Activated CD4-positive, alpha-beta T cell treated with anti-CD3 and anti-CD28 coated beads, Interleukin-2, amount 10 ng/mL, durations not matched to agents 24 days and 14 days (primary cell): ENCODE data around the gene CST9. TPM values are rescaled to one million over a fixed set of nuclear protein-coding genes. Genes with fewer than 3 reads are reported as not detected.

Experiments
- DNase-seq: peaks from one replicate; pipeline ENCODE4 v3.0.0; 2022
- H3K27ac Mint-ChIP-seq: one replicate; pipeline ENCODE4 v1.8.0; 2022; ENCODE audit warnings: mild to moderate bottlenecking, mixed read lengths
- H3K27me3 Mint-ChIP-seq: one replicate; pipeline ENCODE4 v1.8.0; 2022; ENCODE audit warnings: mixed read lengths
- H3K36me3 Mint-ChIP-seq: one replicate; pipeline ENCODE4 v1.8.0; 2022; ENCODE audit warnings: low read depth, mild to moderate bottlenecking, mixed read lengths
- H3K4me1 Mint-ChIP-seq: one replicate; pipeline ENCODE4 v1.8.0; 2021; ENCODE audit warnings: mixed read lengths
- H3K4me3 Mint-ChIP-seq: one replicate; pipeline ENCODE4 v1.8.0; 2022; ENCODE audit warnings: mild to moderate bottlenecking, moderate library complexity, mixed read lengths
- H3K9me3 Mint-ChIP-seq: one replicate; pipeline ENCODE4 v1.8.0; 2021; ENCODE audit warnings: mixed read lengths
- intact Hi-C: fragments of 100-400 bp; cut with micrococcal nuclease; formaldehyde crosslinking; loops from one replicate; pipeline ENCODE4 v1.15.1; 2023
- total RNA-seq: library from RNA; stranded (reverse); gene quantifications from 2 replicates; pipeline ENCODE4 v1.2.3, GENCODE V29; 2022

Gene CST9
- total RNA-seq, 1 donor from 2014 or later: not detected

GRCh38 chr20:23632711-23633573 is 27.2 kb upstream of the CST9 start:
- Mint-ChIP-seq H3K27ac (no peak overlapping the region), H3K9me3 (no peaks in the 10 kb centered on the region), H3K4me3 (no peak overlapping the region), H3K4me1 (peaks cover 7% of the 10 kb centered on the region), H3K36me3 (no peaks in the 10 kb centered on the region), H3K27me3 (peaks cover 13% of the 10 kb centered on the region)
- intact Hi-C loops: no loop called here
- DNase-seq: no peak

- no peaks in the 10 kb centered on the region for H3K36me3 Mint-ChIP-seq
- no peaks in the 10 kb centered on the region for H3K9me3 Mint-ChIP-seq
- peaks cover 6% of the 10 kb centered on the region for H3K4me1 Mint-ChIP-seq
- intact Hi-C loops: no loop called here
- H3K4me3 Mint-ChIP-seq: no peak overlapping the region
- peaks cover 12% of the 10 kb centered on the region for H3K27me3 Mint-ChIP-seq
- no peak overlapping the region for H3K27ac Mint-ChIP-seq
- no peak for DNase-seq
Measured at GRCh38 chr20:23631981-23632710, 26.4 kb upstream of the CST9 start.

- H3K4me1 Mint-ChIP-seq: no peaks in the 10 kb centered on the region
- H3K36me3 Mint-ChIP-seq: no peaks in the 10 kb centered on the region
- no peak overlapping the region for H3K4me3 Mint-ChIP-seq
- no peak overlapping the region for H3K27ac Mint-ChIP-seq
- intact Hi-C loops: no loop called here
- DNase-seq: no peak
- no peaks in the 10 kb centered on the region for H3K9me3 Mint-ChIP-seq
- peaks cover 8% of the 10 kb centered on the region for H3K27me3 Mint-ChIP-seq
Measured at GRCh38 chr20:23631226-23631822, 25.6 kb upstream of the CST9 start.

- no peaks in the 10 kb centered on the region for H3K36me3 Mint-ChIP-seq
- H3K27ac Mint-ChIP-seq: no peak overlapping the region
- intact Hi-C loops: no loop called here
- no peak overlapping the region for H3K4me3 Mint-ChIP-seq
- peaks cover 4% of the 10 kb centered on the region for H3K27me3 Mint-ChIP-seq
- no peak for DNase-seq
- H3K9me3 Mint-ChIP-seq: no peaks in the 10 kb centered on the region
- no peaks in the 10 kb centered on the region for H3K4me1 Mint-ChIP-seq
Measured at GRCh38 chr20:23630392-23630849, 24.7 kb upstream of the CST9 start.

DNA sequence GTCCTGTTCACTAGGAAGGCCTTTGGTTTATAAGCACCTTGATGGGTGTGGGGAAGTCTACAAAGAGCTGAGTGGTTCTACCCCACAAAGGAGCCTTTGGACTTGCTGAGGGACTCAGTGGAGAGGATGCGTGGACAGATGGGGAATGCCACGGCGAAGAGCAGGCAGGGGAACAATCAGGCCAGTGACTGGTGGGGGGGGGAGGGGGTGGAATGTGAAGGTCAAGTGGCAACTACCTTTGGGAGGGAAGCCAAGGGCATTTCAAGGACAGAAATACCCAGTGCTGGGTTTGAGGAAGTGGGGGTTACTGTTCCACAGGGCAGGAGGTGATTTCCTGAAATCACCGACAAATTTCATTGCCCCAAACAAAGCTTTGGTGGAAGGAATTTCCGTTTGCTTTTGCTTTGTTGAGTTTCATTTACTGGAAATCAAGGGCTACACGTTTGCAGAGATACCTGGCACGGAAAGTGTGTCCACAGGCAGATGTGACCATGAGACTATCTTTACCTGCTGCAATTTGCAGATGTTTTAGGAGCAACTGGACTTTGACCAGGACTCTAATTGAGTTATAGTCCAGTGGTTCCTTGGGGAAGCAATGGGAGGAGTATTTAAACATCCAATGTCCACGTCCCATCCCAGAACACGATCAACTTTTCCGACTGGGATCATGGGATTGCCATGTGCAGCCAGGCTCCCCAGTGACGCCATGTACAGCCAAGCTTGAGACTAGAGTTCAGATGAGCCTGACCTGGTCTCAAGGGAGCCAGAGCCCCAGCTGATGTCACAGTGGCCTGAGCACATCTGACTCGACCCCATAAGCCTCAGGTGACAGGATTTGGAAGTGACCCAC is 24.1 kb upstream of the CST9 start:
- Mint-ChIP-seq H3K36me3 (no peaks in the 10 kb centered on the region), H3K4me3 (no peak overlapping the region), H3K9me3 (no peaks in the 10 kb centered on the region), H3K4me1 (no peaks in the 10 kb centered on the region), H3K27ac (no peak overlapping the region), H3K27me3 (peaks cover 5% of the 10 kb centered on the region)
- no peak for DNase-seq
- intact Hi-C loops: no loop called here

DNA sequence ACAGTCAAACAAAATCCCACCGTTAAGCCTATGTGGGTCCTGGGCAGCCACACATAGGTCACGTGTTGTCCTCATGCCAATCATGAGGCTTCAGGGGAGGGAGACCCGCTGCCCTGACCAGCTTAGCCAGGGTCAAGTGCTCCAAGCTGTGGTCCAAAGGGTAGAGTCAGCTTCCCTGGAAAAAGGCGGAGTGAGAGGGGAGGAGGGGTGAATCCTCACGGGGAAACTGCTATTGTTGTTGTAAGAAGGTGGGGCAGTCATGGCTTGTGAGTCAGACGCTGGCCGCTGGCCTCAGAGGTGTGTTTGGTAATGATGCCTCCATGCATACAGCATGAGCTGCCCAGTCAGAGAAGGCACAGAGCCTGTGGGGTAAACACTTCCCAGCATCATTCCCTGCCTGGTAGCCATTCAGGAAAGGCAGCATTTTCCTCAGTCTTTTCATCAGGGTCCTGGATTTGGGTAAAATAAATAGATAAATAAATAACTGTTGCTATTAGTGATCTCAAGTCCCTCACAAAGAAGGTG is 23.4 kb upstream of the CST9 start:
- H3K27ac Mint-ChIP-seq: no peak overlapping the region
- no peak for DNase-seq
- H3K4me1 Mint-ChIP-seq: peaks cover 3% of the 10 kb centered on the region
- peaks cover 10% of the 10 kb centered on the region for H3K27me3 Mint-ChIP-seq
- no peak overlapping the region for H3K4me3 Mint-ChIP-seq
- intact Hi-C loops: no loop called here
- no peaks in the 10 kb centered on the region for H3K9me3 Mint-ChIP-seq
- H3K36me3 Mint-ChIP-seq: no peaks in the 10 kb centered on the region

DNA sequence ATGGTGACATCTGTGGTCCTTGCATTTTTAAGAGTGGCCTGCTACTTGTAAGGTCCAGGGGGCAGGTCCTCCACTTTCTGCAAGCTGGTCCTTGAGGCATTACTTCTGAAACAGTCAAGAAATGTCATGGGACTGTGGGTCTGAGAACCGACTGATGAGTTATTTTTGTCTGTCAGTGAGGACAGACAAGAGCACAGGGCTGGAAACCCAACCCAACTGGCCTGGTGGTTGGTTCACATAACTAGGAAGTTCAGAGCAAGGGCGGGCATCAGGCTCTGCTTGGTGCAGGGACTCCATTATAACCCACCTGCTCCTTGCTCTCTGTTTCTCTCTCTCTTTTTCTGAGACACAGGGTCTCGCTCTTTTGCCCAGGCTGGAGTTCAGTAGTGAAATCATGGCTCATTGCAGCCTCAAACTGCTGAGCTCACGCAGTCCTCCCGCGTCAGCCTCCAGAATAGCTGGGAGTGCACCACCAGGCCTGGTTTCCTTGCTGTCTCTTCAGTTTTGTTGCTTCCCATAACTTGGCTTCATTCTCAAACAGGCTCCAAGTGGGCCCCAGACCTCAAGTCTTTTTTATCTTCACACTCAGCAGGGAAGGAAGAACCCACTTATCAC is 22.8 kb upstream of the CST9 start:
- H3K4me3 Mint-ChIP-seq: no peak overlapping the region
- no peaks in the 10 kb centered on the region for H3K36me3 Mint-ChIP-seq
- intact Hi-C loops: no loop called here
- no peak for DNase-seq
- H3K9me3 Mint-ChIP-seq: no peaks in the 10 kb centered on the region
- peaks cover 10% of the 10 kb centered on the region for H3K27me3 Mint-ChIP-seq
- peaks cover 3% of the 10 kb centered on the region for H3K4me1 Mint-ChIP-seq
- no peak overlapping the region for H3K27ac Mint-ChIP-seq

GRCh38 chr20:23627501-23627900 is 21.8 kb upstream of the CST9 start:
- H3K4me1 Mint-ChIP-seq: peaks cover 4% of the 10 kb centered on the region
- no peak overlapping the region for H3K4me3 Mint-ChIP-seq
- H3K27ac Mint-ChIP-seq: no peak overlapping the region
- intact Hi-C loops: no loop called here
- DNase-seq: no peak
- no peaks in the 10 kb centered on the region for H3K36me3 Mint-ChIP-seq
- H3K27me3 Mint-ChIP-seq: peaks cover 10% of the 10 kb centered on the region
- no peaks in the 10 kb centered on the region for H3K9me3 Mint-ChIP-seq

GRCh38 chr20:23626040-23626620 is 20.4 kb upstream of the CST9 start:
- no peaks in the 10 kb centered on the region for H3K9me3 Mint-ChIP-seq
- no peaks in the 10 kb centered on the region for H3K36me3 Mint-ChIP-seq

GRCh38 chr20:23625236-23625964 is 19.7 kb upstream of the CST9 start:
- Mint-ChIP-seq H3K27me3 (peaks cover 10% of the 10 kb centered on the region), H3K9me3 (no peaks in the 10 kb centered on the region), H3K36me3 (no peaks in the 10 kb centered on the region), H3K4me1 (peaks cover 4% of the 10 kb centered on the region), H3K4me3 (no peak overlapping the region), H3K27ac (no peak overlapping the region)
- DNase-seq: no peak
- intact Hi-C loops: no loop called here

More at GRCh38 chr20:23626040-23626620, 20.4 kb upstream of the CST9 start:
- Mint-ChIP-seq H3K27me3 (peaks cover 10% of the 10 kb centered on the region), H3K4me3 (no peak overlapping the region), H3K27ac (no peak overlapping the region), H3K4me1 (peaks cover 4% of the 10 kb centered on the region)
- DNase-seq: no peak
- intact Hi-C loops: no loop called here

- no peaks in the 10 kb centered on the region for H3K9me3 Mint-ChIP-seq
Measured at GRCh38 chr20:23624324-23624691, 18.6 kb upstream of the CST9 start.

DNA sequence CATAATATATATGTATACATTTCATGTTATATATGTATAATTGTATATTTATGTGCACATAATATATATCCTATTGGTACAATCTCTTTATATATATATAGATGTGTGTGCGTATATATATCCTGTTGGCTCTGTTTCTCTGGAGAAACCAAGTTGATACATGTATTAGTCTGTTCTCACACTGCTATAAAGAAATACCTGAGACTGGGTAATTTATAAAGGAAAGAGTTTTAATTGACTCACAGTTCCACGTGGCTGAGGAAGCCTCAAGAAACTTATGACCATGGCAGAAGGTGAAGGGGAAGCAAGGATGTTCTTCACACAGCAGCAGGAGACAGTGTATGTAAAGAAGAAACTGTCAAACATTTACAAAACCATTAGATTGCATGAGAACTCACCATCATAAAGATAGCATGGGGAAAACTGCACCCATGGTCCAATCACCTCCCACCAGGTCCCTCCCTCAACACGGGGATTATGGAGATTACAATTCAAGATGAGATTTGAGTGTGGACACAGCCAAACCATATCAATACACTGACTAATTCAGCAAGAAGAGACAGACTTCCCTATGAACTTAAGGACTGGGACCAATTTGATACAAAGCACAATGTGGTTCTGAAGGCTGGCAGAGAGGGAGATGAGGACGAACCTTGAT is 18.1 kb upstream of the CST9 start:
- no peaks in the 10 kb centered on the region for H3K36me3 Mint-ChIP-seq
- no peak for DNase-seq
- H3K4me1 Mint-ChIP-seq: peaks cover 4% of the 10 kb centered on the region
- no peak overlapping the region for H3K4me3 Mint-ChIP-seq
- peaks cover 17% of the 10 kb centered on the region for H3K27me3 Mint-ChIP-seq
- H3K27ac Mint-ChIP-seq: no peak overlapping the region
- no peaks in the 10 kb centered on the region for H3K9me3 Mint-ChIP-seq
- intact Hi-C loops: no loop called here

More at GRCh38 chr20:23624324-23624691, 18.6 kb upstream of the CST9 start:
- Mint-ChIP-seq H3K4me1 (peaks cover 4% of the 10 kb centered on the region), H3K4me3 (no peak overlapping the region), H3K27me3 (peaks cover 17% of the 10 kb centered on the region), H3K27ac (no peak overlapping the region), H3K36me3 (no peaks in the 10 kb centered on the region)
- intact Hi-C loops: no loop called here
- DNase-seq: no peak
